ENCODE results near the gene CLSTN2.

DNA sequence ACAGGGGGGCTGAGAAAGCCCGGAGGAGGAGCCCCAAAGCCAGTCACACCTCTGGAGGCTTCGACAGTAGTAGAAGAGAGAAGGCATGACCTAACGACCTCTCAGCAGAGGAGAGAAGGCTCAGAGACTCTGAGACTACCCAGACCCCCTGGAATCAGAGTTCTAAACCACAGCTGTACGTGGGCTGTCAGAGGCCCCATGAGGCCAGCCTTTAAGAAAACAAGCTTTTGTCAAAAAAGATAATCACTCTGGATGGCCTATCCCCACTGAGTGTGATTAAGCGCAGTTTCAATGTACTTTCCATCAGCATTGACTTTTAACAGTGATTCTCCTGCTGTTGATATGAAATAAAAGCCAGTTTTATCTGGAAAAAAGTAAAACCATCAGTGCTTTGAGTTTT lies 330.3 kb downstream of the CLSTN2 start:
- TF ChIP-seq, protein P1, sequence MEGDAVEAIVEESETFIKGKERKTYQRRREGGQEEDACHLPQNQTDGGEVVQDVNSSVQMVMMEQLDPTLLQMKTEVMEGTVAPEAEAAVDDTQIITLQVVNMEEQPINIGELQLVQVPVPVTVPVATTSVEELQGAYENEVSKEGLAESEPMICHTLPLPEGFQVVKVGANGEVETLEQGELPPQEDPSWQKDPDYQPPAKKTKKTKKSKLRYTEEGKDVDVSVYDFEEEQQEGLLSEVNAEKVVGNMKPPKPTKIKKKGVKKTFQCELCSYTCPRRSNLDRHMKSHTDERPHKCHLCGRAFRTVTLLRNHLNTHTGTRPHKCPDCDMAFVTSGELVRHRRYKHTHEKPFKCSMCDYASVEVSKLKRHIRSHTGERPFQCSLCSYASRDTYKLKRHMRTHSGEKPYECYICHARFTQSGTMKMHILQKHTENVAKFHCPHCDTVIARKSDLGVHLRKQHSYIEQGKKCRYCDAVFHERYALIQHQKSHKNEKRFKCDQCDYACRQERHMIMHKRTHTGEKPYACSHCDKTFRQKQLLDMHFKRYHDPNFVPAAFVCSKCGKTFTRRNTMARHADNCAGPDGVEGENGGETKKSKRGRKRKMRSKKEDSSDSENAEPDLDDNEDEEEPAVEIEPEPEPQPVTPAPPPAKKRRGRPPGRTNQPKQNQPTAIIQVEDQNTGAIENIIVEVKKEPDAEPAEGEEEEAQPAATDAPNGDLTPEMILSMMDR (CRISPR knock-in tag; IDR thresholded peaks at IDR 0.05) = no peak
- no peak for TF ChIP-seq ZNF589 (CRISPR knock-in tag; conservative IDR thresholded peaks at IDR 0.05)
- TF ChIP-seq, protein P2, sequence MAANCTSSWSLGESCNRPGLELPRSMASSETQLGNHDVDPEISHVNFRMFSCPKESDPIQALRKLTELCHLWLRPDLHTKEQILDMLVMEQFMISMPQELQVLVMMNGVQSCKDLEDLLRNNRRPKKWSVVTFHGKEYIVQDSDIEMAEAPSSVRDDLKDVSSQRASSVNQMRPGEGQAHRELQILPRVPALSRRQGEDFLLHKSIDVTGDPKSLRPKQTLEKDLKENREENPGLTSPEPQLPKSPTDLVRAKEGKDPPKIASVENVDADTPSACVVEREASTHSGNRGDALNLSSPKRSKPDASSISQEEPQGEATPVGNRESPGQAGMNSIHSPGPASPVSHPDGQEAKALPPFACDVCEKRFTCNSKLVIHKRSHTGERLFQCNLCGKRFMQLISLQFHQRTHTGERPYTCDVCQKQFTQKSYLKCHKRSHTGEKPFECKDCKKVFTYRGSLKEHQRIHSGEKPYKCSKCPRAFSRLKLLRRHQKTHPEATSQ (CRISPR knock-in tag; IDR thresholded peaks at IDR 0.05; ENCODE audit: borderline replicate concordance) = no peak
- TF ChIP-seq MAX (IDR thresholded peaks at IDR 0.05) = no peak
- no peak for TF ChIP-seq RBAK (CRISPR knock-in tag; IDR thresholded peaks at IDR 0.05)
- TF ChIP-seq ZNF7 (CRISPR knock-in tag; IDR thresholded peaks at IDR 0.05) = no peak
- no peak for TF ChIP-seq FOXA3 (CRISPR knock-in tag; IDR thresholded peaks at IDR 0.05)
- no peak for TF ChIP-seq SSRP1 (CRISPR knock-in tag; IDR thresholded peaks at IDR 0.05)
- no peak for TF ChIP-seq ATF3 (CRISPR knock-in tag; IDR thresholded peaks at IDR 0.05)
- TF ChIP-seq EP300 (IDR thresholded peaks at IDR 0.05; ENCODE audit: low read depth in 2 of 2, low read length in 2 of 2) = no peak
- TF ChIP-seq EP300 (CRISPR knock-in tag; IDR thresholded peaks at IDR 0.05; ENCODE audit: borderline replicate concordance) = no peak
